Endodermal cell (in vitro differentiated cells): ENCODE measurements around the gene KCNIP4. TPM values are rescaled to one million over a fixed set of nuclear protein-coding genes. Genes with fewer than 3 reads are reported as not detected.

ENCODE experiments used
- DNase-seq: peaks from one replicate; pipeline ENCODE4 v3.0.0-alpha.2; 2017
- H3K27ac ChIP-seq: 2 replicates; pipeline ENCODE4 v1.5.1; 2013; ENCODE audit warnings: mild to moderate bottlenecking, low read depth, low read length, moderate library complexity
- H3K27me3 ChIP-seq: 2 replicates; pipeline ENCODE4 v1.6.1; 2013; ENCODE audit warnings: mild to moderate bottlenecking, low read length, moderate library complexity; ENCODE audit not compliant: insufficient read depth, control insufficient read depth, poor library complexity, severe bottlenecking
- H3K36me3 ChIP-seq: 2 replicates; pipeline ENCODE4 v1.7.0; 2013; ENCODE audit warnings: mild to moderate bottlenecking, low read length, moderate library complexity; ENCODE audit not compliant: control insufficient read depth, insufficient read depth
- H3K4me1 ChIP-seq: one replicate; pipeline ENCODE4 v1.7.0; 2013; ENCODE audit warnings: low read length; ENCODE audit not compliant: control insufficient read depth, insufficient read depth
- H3K4me3 ChIP-seq: 2 replicates; pipeline ENCODE4 v1.5.1; 2013; ENCODE audit warnings: mild to moderate bottlenecking, low read length, moderate library complexity
- H3K9ac ChIP-seq: 2 replicates; pipeline ENCODE4 v1.6.1; 2013; ENCODE audit warnings: mild to moderate bottlenecking, low read length, moderate library complexity; ENCODE audit not compliant: poor library complexity, severe bottlenecking; ENCODE audit errors: extremely low read depth
- H3K9me3 ChIP-seq: 2 replicates; pipeline ENCODE4 v1.6.1; 2013; ENCODE audit warnings: mild to moderate bottlenecking, low read length, moderate library complexity; ENCODE audit not compliant: control insufficient read depth
- H3K27ac Mint-ChIP-seq: 2 replicates; pipeline ENCODE4 v1.8.0; 2020; ENCODE audit warnings: mixed read lengths
- H3K27me3 Mint-ChIP-seq: 2 replicates; pipeline ENCODE4 v1.8.0; 2021; ENCODE audit warnings: mild to moderate bottlenecking, mixed read lengths; ENCODE audit not compliant: insufficient read depth
- H3K36me3 Mint-ChIP-seq: 2 replicates; pipeline ENCODE4 v1.8.0; 2020; ENCODE audit warnings: low read depth, mixed read lengths
- H3K4me1 Mint-ChIP-seq: 2 replicates; pipeline ENCODE4 v1.8.0; 2020; ENCODE audit warnings: mixed read lengths
- H3K4me3 Mint-ChIP-seq: 2 replicates; pipeline ENCODE4 v1.8.0; 2020; ENCODE audit warnings: mild to moderate bottlenecking, moderate library complexity, mixed read lengths
- H3K9me3 Mint-ChIP-seq: 2 replicates; pipeline ENCODE4 v1.8.0; 2020; ENCODE audit warnings: mild to moderate bottlenecking, mixed read lengths
- CTCF ChIP-seq: fragments of 200-600 bp; sonication (generic); conservative IDR thresholded peaks from 2 replicates; pipeline ENCODE4 v1.5.0; 2021; ENCODE audit warnings: antibody characterized with exemption, mild to moderate bottlenecking
- WGBS, 2 experiments: methylation state at CpG; one replicate each; pipeline versions ENCODE4 v1.1.5 to v1.1.7; 2013; ENCODE audit warnings: missing lambda C conversion rate in 2 of 2, mixed read lengths in 1 of 2; ENCODE audit not compliant: insufficient coverage in 1 of 2, insufficient read length in 1 of 2; 5-methylcytosine and 5-hydroxymethylcytosine counted together
- total RNA-seq, 2 donors: library from RNA; stranded (reverse); fragmentation: NEBNext Ultra II Directional in 1 of 2; extraction: Animal tissue kit (Norgen Biotek cat#: 25700) in 1 of 2; gene quantifications; 2 replicates in 1 of 2; 3 replicates in 1 of 2; pipeline ENCODE4 v1.2.1, GENCODE V29; 2021

Gene KCNIP4
- total RNA-seq, 2 donors from 2014 or later: not detected

GRCh38 chr4:21507439-21507838 is 441.1 kb downstream of the KCNIP4 start:
- H3K4me1 ChIP-seq: no peaks in the 10 kb centered on the region
- Mint-ChIP-seq H3K4me1 (no peaks in the 10 kb centered on the region), H3K27ac (no peak overlapping the region), H3K9me3 (no peaks in the 10 kb centered on the region), H3K27me3 (no peaks in the 10 kb centered on the region), H3K4me3 (no peak overlapping the region), H3K36me3 (no peaks in the 10 kb centered on the region)
- H3K27me3 ChIP-seq: no peaks in the 10 kb centered on the region
- H3K36me3 ChIP-seq: no peaks in the 10 kb centered on the region
- H3K9me3 ChIP-seq: no peaks in the 10 kb centered on the region
- H3K27ac ChIP-seq: no peak overlapping the region
- 87 to 94% methylated on average over 3 to 4 of the region's 4 CpGs for WGBS, 2 experiments
- H3K4me3 ChIP-seq: no peak overlapping the region
- no peak overlapping the region for H3K9ac ChIP-seq
- DNase-seq: peak; percentile 46
- TF ChIP-seq CTCF: peak; percentile 72

GRCh38 chr4:21490682-21491081 is 457.9 kb downstream of the KCNIP4 start:
- H3K27ac Mint-ChIP-seq: no peak overlapping the region

GRCh38 chr4:21476757-21477156 is 471.8 kb downstream of the KCNIP4 start:
- no peak overlapping the region for H3K4me3 ChIP-seq
- no peaks in the 10 kb centered on the region for H3K36me3 ChIP-seq
- no peak overlapping the region for H3K27ac ChIP-seq
- Mint-ChIP-seq H3K36me3 (no peaks in the 10 kb centered on the region), H3K27me3 (no peaks in the 10 kb centered on the region), H3K4me1 (no peaks in the 10 kb centered on the region), H3K4me3 (no peak overlapping the region), H3K9me3 (no peaks in the 10 kb centered on the region), H3K27ac (no peak overlapping the region)
- no peak overlapping the region for H3K9ac ChIP-seq
- 44% methylated on average over 3 of the region's 3 CpGs; no CpG with 5 or more reads in 1 of the 2 experiments for WGBS, 2 experiments
- no peaks in the 10 kb centered on the region for H3K27me3 ChIP-seq
- H3K4me1 ChIP-seq: no peaks in the 10 kb centered on the region
- peak; percentile 93 for DNase-seq
- TF ChIP-seq CTCF: no peak
- H3K9me3 ChIP-seq: no peaks in the 10 kb centered on the region

More at GRCh38 chr4:21490682-21491081, 457.9 kb downstream of the KCNIP4 start:
- Histone ChIP-seq H3K27ac (no peak overlapping the region), H3K4me1 (no peaks in the 10 kb centered on the region), H3K36me3 (no peaks in the 10 kb centered on the region), H3K4me3 (no peak overlapping the region), H3K9me3 (no peaks in the 10 kb centered on the region), H3K27me3 (no peaks in the 10 kb centered on the region), H3K9ac (no peak overlapping the region)
- H3K9me3 Mint-ChIP-seq: no peaks in the 10 kb centered on the region
- WGBS, 2 experiments: 100% methylated on average over 1 of the region's 1 CpG; no CpG with 5 or more reads in 1 of the 2 experiments
- no peaks in the 10 kb centered on the region for H3K4me1 Mint-ChIP-seq
- DNase-seq: no peak
- H3K27me3 Mint-ChIP-seq: no peaks in the 10 kb centered on the region
- no peak overlapping the region for H3K4me3 Mint-ChIP-seq
- no peaks in the 10 kb centered on the region for H3K36me3 Mint-ChIP-seq
- no peak for TF ChIP-seq CTCF
